Measurements from ENCODE around the gene TOP1. TPM values are rescaled to one million over a fixed set of nuclear protein-coding genes. Genes with fewer than 3 reads are reported as not detected.

The TOP1 gene
- total RNA-seq, 1 experiment from 2014 or later: 15.4 TPM

- no peak overlapping the region for H3K4me3 ChIP-seq
- no peak overlapping the region for H3K27ac ChIP-seq
- H3K36me3 ChIP-seq: peaks cover 47% of the 10 kb centered on the region
- no peak for DNase-seq (ENCODE audit: low read depth in 1 of 2, low spot score in 2 of 2)
- H3K27me3 ChIP-seq (replicated peaks): no peaks in the 10 kb centered on the region
- H3K4me1 ChIP-seq (replicated peaks): peaks cover 21% of the 10 kb centered on the region
- H3K9me3 ChIP-seq (replicated peaks): no peaks in the 10 kb centered on the region
Observed at GRCh38 chr20:41142919-41143318, 114.3 kb downstream of the TOP1 start.

GRCh38 chr20:41143354-41143753 is 114.7 kb downstream of the TOP1 start:
- no peak overlapping the region for H3K4me3 ChIP-seq
- peaks cover 20% of the 10 kb centered on the region for H3K4me1 ChIP-seq (replicated peaks)
- H3K27me3 ChIP-seq (replicated peaks): no peaks in the 10 kb centered on the region
- no peak for DNase-seq (ENCODE audit: low read depth in 1 of 2, low spot score in 2 of 2)
- H3K36me3 ChIP-seq: peaks cover 45% of the 10 kb centered on the region
- no peaks in the 10 kb centered on the region for H3K9me3 ChIP-seq (replicated peaks)
- no peak overlapping the region for H3K27ac ChIP-seq

- H3K36me3 ChIP-seq: peaks cover 33% of the 10 kb centered on the region
- peaks cover 17% of the 10 kb centered on the region for H3K4me1 ChIP-seq (replicated peaks)
- H3K9me3 ChIP-seq (replicated peaks): no peaks in the 10 kb centered on the region
- no peak overlapping the region for H3K27ac ChIP-seq
- H3K4me3 ChIP-seq: no peak overlapping the region
- no peak for DNase-seq (ENCODE audit: low read depth in 1 of 2, low spot score in 2 of 2)
- no peaks in the 10 kb centered on the region for H3K27me3 ChIP-seq (replicated peaks)
Observed at GRCh38 chr20:41145317-41145716, 116.7 kb downstream of the TOP1 start.

GRCh38 chr20:41145821-41146620 is 117.4 kb downstream of the TOP1 start:
- Histone ChIP-seq H3K4me1 (replicated peaks) (peaks cover 13% of the 10 kb centered on the region), H3K36me3 (peaks cover 29% of the 10 kb centered on the region), H3K9me3 (replicated peaks) (no peaks in the 10 kb centered on the region), H3K4me3 (no peak overlapping the region), H3K27me3 (replicated peaks) (no peaks in the 10 kb centered on the region), H3K27ac (no peak overlapping the region)
- DNase-seq (ENCODE audit: low read depth in 1 of 2, low spot score in 2 of 2): no peak

- DNase-seq (ENCODE audit: low read depth in 1 of 2, low spot score in 2 of 2): no peak
- H3K27me3 ChIP-seq (replicated peaks): no peaks in the 10 kb centered on the region
- no peak overlapping the region for H3K4me3 ChIP-seq
- H3K27ac ChIP-seq: no peak overlapping the region
- peaks cover 25% of the 10 kb centered on the region for H3K36me3 ChIP-seq
- no peaks in the 10 kb centered on the region for H3K9me3 ChIP-seq (replicated peaks)
- H3K4me1 ChIP-seq (replicated peaks): peaks cover 6% of the 10 kb centered on the region
Observed at GRCh38 chr20:41147767-41148191, 119.2 kb downstream of the TOP1 start.

GRCh38 chr20:41148942-41149341 is 120.3 kb downstream of the TOP1 start:
- DNase-seq (ENCODE audit: low read depth in 1 of 2, low spot score in 2 of 2): no peak
- H3K27me3 ChIP-seq (replicated peaks): no peaks in the 10 kb centered on the region
- no peaks in the 10 kb centered on the region for H3K9me3 ChIP-seq (replicated peaks)
- peaks cover 28% of the 10 kb centered on the region for H3K36me3 ChIP-seq
- H3K4me3 ChIP-seq: no peak overlapping the region
- H3K4me1 ChIP-seq (replicated peaks): peaks cover 6% of the 10 kb centered on the region
- no peak overlapping the region for H3K27ac ChIP-seq

- H3K27me3 ChIP-seq (replicated peaks): no peaks in the 10 kb centered on the region
- no peak for DNase-seq (ENCODE audit: low read depth in 1 of 2, low spot score in 2 of 2)
- H3K4me1 ChIP-seq (replicated peaks): peaks cover 6% of the 10 kb centered on the region
- H3K36me3 ChIP-seq: peaks cover 30% of the 10 kb centered on the region
- H3K4me3 ChIP-seq: no peak overlapping the region
- H3K27ac ChIP-seq: no peak overlapping the region
- H3K9me3 ChIP-seq (replicated peaks): no peaks in the 10 kb centered on the region
Observed at GRCh38 chr20:41150664-41151063, 122.0 kb downstream of the TOP1 start.

- H3K4me1 ChIP-seq (replicated peaks): peaks cover 6% of the 10 kb centered on the region
Observed at GRCh38 chr20:41151134-41151869, 122.7 kb downstream of the TOP1 start.

GRCh38 chr20:41152108-41152757 is 123.6 kb downstream of the TOP1 start:
- no peak overlapping the region for H3K4me3 ChIP-seq
- peaks cover 6% of the 10 kb centered on the region for H3K4me1 ChIP-seq (replicated peaks)
- no peak overlapping the region for H3K27ac ChIP-seq
- no peaks in the 10 kb centered on the region for H3K27me3 ChIP-seq (replicated peaks)
- no peaks in the 10 kb centered on the region for H3K9me3 ChIP-seq (replicated peaks)
- H3K36me3 ChIP-seq: peaks cover 30% of the 10 kb centered on the region
- DNase-seq (ENCODE audit: low read depth in 1 of 2, low spot score in 2 of 2): no peak

More at GRCh38 chr20:41151134-41151869, 122.7 kb downstream of the TOP1 start:
- H3K27me3 ChIP-seq (replicated peaks): no peaks in the 10 kb centered on the region
- no peak overlapping the region for H3K4me3 ChIP-seq
- H3K9me3 ChIP-seq (replicated peaks): no peaks in the 10 kb centered on the region
- no peak overlapping the region for H3K27ac ChIP-seq
- peaks cover 30% of the 10 kb centered on the region for H3K36me3 ChIP-seq
- no peak for DNase-seq (ENCODE audit: low read depth in 1 of 2, low spot score in 2 of 2)

GRCh38 chr20:41154436-41155176 is 126.0 kb downstream of the TOP1 start:
- peaks cover 33% of the 10 kb centered on the region for H3K36me3 ChIP-seq
- no peaks in the 10 kb centered on the region for H3K9me3 ChIP-seq (replicated peaks)
- H3K4me1 ChIP-seq (replicated peaks): peaks cover 4% of the 10 kb centered on the region
- no peak overlapping the region for H3K4me3 ChIP-seq
- no peak for DNase-seq (ENCODE audit: low read depth in 1 of 2, low spot score in 2 of 2)
- H3K27ac ChIP-seq: no peak overlapping the region
- no peaks in the 10 kb centered on the region for H3K27me3 ChIP-seq (replicated peaks)

- Histone ChIP-seq H3K36me3 (peaks cover 38% of the 10 kb centered on the region), H3K27me3 (replicated peaks) (no peaks in the 10 kb centered on the region), H3K27ac (no peak overlapping the region), H3K4me3 (no peak overlapping the region), H3K4me1 (replicated peaks) (no peaks in the 10 kb centered on the region), H3K9me3 (replicated peaks) (no peaks in the 10 kb centered on the region)
- no peak for DNase-seq (ENCODE audit: low read depth in 1 of 2, low spot score in 2 of 2)
Observed at GRCh38 chr20:41155261-41155660, 126.6 kb downstream of the TOP1 start.

GRCh38 chr20:41158082-41158625 is 129.5 kb downstream of the TOP1 start:
- Histone ChIP-seq H3K4me1 (replicated peaks) (no peaks in the 10 kb centered on the region), H3K9me3 (replicated peaks) (no peaks in the 10 kb centered on the region), H3K27ac (no peak overlapping the region), H3K36me3 (peaks cover 50% of the 10 kb centered on the region), H3K4me3 (no peak overlapping the region), H3K27me3 (replicated peaks) (no peaks in the 10 kb centered on the region)
- DNase-seq (ENCODE audit: low read depth in 1 of 2, low spot score in 2 of 2): no peak

- no peaks in the 10 kb centered on the region for H3K9me3 ChIP-seq (replicated peaks)
- peaks cover 60% of the 10 kb centered on the region for H3K36me3 ChIP-seq
- H3K4me3 ChIP-seq: no peak overlapping the region
- H3K4me1 ChIP-seq (replicated peaks): no peaks in the 10 kb centered on the region
- no peak overlapping the region for H3K27ac ChIP-seq
- H3K27me3 ChIP-seq (replicated peaks): no peaks in the 10 kb centered on the region
- no peak for DNase-seq (ENCODE audit: low read depth in 1 of 2, low spot score in 2 of 2)
Observed at GRCh38 chr20:41159547-41159946, 130.9 kb downstream of the TOP1 start.

All from SJSA1 (cell line).